Hepatocyte (in vitro differentiated cells): Measurements from ENCODE around the gene GMPR.

ENCODE experiments used
- CTCF ChIP-seq: fragments of 200-600 bp; sonication (generic); IDR thresholded peaks from 2 replicates; pipeline ENCODE4 v1.5.1; 2016; ENCODE audit warnings: antibody characterized with exemption, mild to moderate bottlenecking; ENCODE audit not compliant: poor library complexity
- EZH2 ChIP-seq: fragments of 200-600 bp; sonication (generic); IDR thresholded peaks from 2 replicates; pipeline ENCODE4 v1.6.1; 2016; ENCODE audit warnings: antibody characterized with exemption, mild to moderate bottlenecking, borderline replicate concordance
- EZH2phosphoT487 ChIP-seq: fragments of 200-600 bp; sonication (generic); IDR thresholded peaks from one replicate; pipeline ENCODE4 v1.6.1; 2018; ENCODE audit warnings: antibody characterized with exemption, mild to moderate bottlenecking, low read depth, moderate library complexity; ENCODE audit not compliant: unreplicated experiment, severe bottlenecking

- TF ChIP-seq CTCF (no peak), EZH2 (no peak), EZH2phosphoT487 (no peak)
Measured at GRCh38 chr6:16230953-16231352, 7.4 kb upstream of the GMPR start.
